Right renal pelvis (tissue), 4 donors: ENCODE results near the gene DIP2B. TPM values are rescaled to one million over a fixed set of nuclear protein-coding genes. Genes with fewer than 3 reads are reported as not detected.

ENCODE experiments used
- DNase-seq, 4 donors: peaks; one replicate each; pipeline ENCODE4 v3.0.0-alpha.2; 2013; ENCODE audit warnings: low read depth in 4 of 4, low spot score in 3 of 4, missing footprints in 1 of 4
- polyA plus RNA-seq, 4 donors: library from polyadenylated mRNA; unstranded; fragments of 120-200 nt; gene quantifications; one replicate each; pipeline ENCODE4 v1.2.1, GENCODE V29; 2013; ENCODE audit not compliant: insufficient read length in 4 of 4

The DIP2B gene
- polyA plus RNA-seq, 4 donors, result 23.4 to 25.5 (median 24.9) TPM

DNA sequence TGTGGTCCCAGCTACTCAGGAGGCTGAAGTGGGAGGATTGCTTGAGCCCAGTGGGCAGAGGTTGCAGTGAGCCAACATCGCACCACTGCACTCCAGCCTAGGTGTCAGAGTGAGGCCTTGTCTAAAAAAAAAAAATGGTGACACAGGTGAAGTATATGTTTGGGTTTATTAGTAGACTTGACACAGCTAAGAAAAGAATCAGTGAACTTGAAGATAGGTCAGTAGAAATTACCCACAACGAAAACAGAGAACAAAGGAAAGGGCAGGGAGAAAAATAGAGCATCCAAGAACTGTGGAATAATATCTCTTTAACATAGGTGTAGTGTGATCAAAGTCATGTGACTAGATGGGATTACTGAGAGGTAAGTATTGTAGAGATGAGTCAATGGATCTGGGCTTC, 282.8 kb downstream of the DIP2B start:
- no peak for DNase-seq

DNA sequence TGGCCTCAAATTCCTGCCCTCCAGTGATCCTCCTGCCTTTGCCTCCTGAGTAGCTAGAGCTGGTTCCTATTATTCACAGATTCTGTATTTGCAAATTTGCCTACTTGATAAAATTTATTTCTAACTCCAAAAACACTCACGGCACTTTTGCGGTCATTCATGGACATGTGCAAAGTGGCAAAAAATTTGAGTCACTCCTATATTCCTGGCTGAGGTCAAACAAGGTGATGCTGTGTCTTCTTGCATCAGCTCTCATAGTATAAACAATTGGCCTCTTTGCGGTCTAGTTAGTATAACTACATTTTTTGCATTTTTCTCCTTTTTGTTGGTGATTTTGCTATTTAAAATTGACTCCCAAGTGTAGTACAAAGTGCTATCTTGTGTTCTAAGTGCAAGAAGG, 283.8 kb downstream of the DIP2B start:
- DNase-seq, result no peak

DNA sequence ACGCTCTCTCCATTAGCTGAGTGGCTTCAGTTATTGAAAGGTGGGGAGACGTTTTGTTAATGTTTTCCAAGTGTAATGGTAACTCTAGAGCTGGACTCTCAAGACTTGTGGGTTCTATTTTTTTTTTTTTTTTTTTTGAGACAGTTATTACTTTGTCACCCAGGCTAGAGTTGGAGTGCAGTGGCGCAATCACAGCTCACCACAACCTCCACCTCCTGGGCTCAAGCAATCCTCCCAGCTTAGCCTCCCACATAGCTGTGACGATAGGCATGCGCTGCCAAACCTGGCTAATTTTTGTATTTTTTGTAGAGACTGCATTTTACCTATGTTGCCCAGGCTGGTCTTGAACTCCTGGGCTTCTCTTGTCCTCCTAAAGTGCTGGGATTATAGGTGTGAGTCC, 285.3 kb downstream of the DIP2B start:
- no peak for DNase-seq

Other genes with a start within 250 kb of the DIP2B start
- 100 to 1,000 TPM in 1 of 4 donors, 10 to 100 TPM in 3; 77.5 to 107 (median 93.1) TPM for gene LIMA1, start 221.5 kb upstream of the DIP2B start, polyA plus RNA-seq
- under 1 TPM; 0.08 to 0.20 (median 0.17) TPM for gene FAM186A, start 108.4 kb upstream of the DIP2B start, polyA plus RNA-seq
- gene LARP4, start 104.1 kb upstream of the DIP2B start, polyA plus RNA-seq, result 10 to 100 TPM; 35.4 to 48.7 (median 47.2) TPM